Upper lobe of left lung (tissue), 4 donors: ENCODE measurements around the gene STAT5A.
"Not testable (repeated sequence)": the region's sequence is repeated elsewhere in the genome, so short reads cannot be mapped to it uniquely, and the experiment has no call there.

Source experiments
- EP300 ChIP-seq, 4 donors: sonication (generic); formaldehyde crosslinking; IDR thresholded peaks; one replicate each; pipeline ENCODE4 v1.5.1; 2017; ENCODE audit warnings: antibody characterized with exemption in 4 of 4, control low read depth in 2 of 4
- POLR2A ChIP-seq, 4 donors: fragments of 450-650 bp; IDR thresholded peaks; one replicate each; pipeline ENCODE4 v1.5.1; 2016 to 2017; ENCODE audit warnings: antibody characterized with exemption in 4 of 4, mild to moderate bottlenecking in 2 of 4
- POLR2AphosphoS5 ChIP-seq, 2 donors: sonication (generic); formaldehyde crosslinking; IDR thresholded peaks; one replicate each; pipeline ENCODE4 v1.5.1; 2017; ENCODE audit warnings: antibody characterized with exemption in 2 of 2
- TF ChIP-seq, protein P1 (sequence below), 6 experiments: fragments of 450-650 bp in 4 of 6; fragments of 200-600 bp in 2 of 6; sonication (generic) in 2 of 6; IDR thresholded peaks; one replicate each; pipeline ENCODE4 v1.5.1; 2016 to 2019; ENCODE audit warnings: antibody characterized with exemption in 6 of 6

GRCh38 chr17:42244116-42244515, 44.2 kb upstream of the STAT5A start:
- TF ChIP-seq, protein P1, sequence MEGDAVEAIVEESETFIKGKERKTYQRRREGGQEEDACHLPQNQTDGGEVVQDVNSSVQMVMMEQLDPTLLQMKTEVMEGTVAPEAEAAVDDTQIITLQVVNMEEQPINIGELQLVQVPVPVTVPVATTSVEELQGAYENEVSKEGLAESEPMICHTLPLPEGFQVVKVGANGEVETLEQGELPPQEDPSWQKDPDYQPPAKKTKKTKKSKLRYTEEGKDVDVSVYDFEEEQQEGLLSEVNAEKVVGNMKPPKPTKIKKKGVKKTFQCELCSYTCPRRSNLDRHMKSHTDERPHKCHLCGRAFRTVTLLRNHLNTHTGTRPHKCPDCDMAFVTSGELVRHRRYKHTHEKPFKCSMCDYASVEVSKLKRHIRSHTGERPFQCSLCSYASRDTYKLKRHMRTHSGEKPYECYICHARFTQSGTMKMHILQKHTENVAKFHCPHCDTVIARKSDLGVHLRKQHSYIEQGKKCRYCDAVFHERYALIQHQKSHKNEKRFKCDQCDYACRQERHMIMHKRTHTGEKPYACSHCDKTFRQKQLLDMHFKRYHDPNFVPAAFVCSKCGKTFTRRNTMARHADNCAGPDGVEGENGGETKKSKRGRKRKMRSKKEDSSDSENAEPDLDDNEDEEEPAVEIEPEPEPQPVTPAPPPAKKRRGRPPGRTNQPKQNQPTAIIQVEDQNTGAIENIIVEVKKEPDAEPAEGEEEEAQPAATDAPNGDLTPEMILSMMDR (IDR thresholded peaks at IDR 0.05), result not testable (repeated sequence)
- TF ChIP-seq POLR2A, EP300, POLR2AphosphoS5 (IDR thresholded peaks at IDR 0.05): not testable (repeated sequence)
